GM18498 (cell line): Measurements from ENCODE around the gene CAPRIN1.
"Not testable (repeated sequence)": the region's sequence is repeated elsewhere in the genome, so short reads cannot be mapped to it uniquely, and the experiment has no call there.

Source experiments
- ATAC-seq: cut with Tn5 transposase; IDR thresholded peaks from one replicate; pipeline ENCODE4 v1.9.1; 2021; ENCODE audit warnings: mild to moderate bottlenecking, moderate library complexity; ENCODE audit not compliant: unreplicated experiment

Gene CAPRIN1

DNA sequence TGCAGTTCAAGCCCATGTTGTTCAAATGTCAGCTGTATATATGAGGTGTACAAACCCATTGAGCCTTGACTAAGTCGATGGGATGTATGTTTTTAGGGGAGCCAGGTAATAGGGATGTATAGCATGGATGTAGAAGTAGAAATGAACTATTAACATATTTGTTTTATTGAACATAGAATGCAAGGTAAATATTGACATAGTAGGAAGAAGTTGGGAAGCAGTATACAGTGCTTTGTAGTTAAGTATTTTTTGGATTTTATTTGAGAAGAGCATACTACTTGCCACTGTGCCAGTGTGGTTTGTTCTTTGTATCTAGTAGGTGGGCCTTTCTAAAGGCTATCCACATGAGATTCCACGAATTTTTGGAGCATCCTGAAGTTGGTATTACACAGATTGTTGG lies 33.1 kb downstream of the CAPRIN1 start:
- no peak for ATAC-seq

DNA sequence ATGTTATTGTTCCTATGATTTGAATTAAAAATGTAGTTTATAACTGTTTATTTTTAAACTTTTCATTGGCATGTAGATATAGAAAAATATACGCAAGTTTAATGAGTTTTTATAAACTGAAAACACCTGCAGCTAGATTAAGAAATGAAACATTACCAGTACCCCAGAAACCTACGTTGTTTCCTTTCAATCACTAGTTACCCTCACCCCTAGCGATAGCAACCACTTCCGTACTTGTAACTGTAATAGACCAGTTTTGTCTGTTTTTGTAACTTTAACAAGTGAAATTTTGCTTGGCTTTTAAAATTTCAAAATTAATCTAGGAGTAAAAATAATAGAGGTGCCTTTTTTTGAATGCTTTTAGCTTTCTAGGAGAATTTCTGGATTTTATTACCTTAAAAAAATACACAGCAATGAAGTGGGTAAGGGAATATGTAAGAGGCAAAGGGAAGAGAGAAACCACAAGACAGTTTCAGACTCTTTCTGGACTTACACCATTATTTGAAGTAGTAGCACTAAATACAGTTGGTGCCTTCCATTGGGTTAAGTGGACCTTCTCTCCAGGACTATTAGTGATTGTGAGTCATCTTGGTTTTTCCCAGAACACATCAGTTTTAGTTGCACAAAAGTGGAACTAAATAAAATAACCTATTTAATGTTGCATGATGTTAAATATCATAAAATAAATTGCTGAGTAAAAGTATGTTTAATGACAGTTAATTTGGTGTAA lies 35.2 kb downstream of the CAPRIN1 start:
- no peak for ATAC-seq

DNA sequence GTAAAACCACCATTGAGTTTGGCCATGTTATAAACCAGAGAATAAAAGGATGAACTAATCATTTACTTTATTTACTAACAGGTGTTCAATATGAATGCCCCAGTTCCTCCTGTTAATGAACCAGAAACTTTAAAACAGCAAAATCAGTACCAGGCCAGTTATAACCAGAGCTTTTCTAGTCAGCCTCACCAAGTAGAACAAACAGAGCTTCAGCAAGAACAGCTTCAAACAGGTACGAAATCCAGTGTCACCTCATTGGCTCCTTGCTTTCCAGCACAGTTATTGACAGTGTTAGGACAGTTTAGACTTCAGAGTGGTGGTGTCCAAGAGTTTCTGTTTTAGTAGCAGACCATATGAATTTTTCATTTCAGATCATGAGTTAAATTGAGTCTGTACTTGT lies 40.3 kb downstream of the CAPRIN1 start:
- ATAC-seq: no peak

DNA sequence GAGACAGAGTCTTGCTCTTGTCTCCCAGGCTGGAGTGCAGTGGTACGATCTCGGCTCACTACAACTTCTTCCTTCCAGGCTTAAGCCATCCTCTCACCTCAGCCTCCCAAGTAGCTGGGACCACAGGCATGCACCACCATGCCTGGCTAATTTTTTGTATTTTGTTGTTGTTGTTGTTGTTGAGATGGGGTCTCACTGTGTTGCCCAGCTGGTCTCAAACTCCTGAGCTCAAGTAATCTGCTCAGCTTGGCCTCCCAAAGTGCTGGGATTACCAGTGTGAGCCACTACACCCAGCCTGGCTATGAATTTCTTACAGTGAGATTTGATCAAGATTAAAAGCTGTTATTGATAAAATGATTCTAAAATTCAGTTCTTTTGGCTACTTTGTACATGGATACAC lies 43.4 kb downstream of the CAPRIN1 start:
- not testable (repeated sequence) for ATAC-seq

DNA sequence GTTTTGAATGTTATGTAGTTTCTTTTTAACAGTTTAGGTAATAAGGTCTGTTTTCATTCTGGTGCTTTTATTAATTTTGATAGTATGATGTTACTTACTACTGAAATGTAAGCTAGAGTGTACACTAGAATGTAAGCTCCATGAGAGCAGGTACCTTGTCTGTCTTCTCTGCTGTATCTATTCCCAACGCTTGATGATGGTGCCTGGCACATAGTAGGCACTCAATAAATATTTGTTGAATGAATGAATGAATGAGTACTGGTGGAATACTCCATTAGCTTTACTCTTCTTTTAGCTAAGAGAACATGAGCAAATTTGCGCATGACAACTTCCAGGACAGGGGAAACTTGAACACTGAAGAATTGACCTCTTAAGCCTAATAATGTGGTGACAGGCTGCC lies 47.3 kb downstream of the CAPRIN1 start:
- ATAC-seq: no peak

DNA sequence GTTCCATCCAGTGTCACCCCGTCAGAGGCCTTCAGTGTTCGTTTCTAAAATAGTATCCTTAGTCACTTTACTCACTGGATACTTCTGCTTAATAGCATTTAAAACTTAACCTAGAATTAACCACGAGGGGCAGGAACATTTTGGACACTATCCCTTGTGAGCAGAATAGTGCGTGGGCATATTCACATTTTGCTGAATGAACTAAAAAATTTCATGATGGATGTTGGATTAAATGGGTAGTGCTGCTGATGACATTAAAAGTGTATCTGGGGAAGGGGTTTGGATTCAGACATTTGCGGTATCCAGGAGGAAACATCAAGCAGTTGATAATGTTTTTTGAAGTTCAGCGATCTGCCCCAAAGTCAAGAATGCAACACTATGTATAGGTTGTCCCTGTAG lies 53.1 kb downstream of the CAPRIN1 start:
- no peak for ATAC-seq

DNA sequence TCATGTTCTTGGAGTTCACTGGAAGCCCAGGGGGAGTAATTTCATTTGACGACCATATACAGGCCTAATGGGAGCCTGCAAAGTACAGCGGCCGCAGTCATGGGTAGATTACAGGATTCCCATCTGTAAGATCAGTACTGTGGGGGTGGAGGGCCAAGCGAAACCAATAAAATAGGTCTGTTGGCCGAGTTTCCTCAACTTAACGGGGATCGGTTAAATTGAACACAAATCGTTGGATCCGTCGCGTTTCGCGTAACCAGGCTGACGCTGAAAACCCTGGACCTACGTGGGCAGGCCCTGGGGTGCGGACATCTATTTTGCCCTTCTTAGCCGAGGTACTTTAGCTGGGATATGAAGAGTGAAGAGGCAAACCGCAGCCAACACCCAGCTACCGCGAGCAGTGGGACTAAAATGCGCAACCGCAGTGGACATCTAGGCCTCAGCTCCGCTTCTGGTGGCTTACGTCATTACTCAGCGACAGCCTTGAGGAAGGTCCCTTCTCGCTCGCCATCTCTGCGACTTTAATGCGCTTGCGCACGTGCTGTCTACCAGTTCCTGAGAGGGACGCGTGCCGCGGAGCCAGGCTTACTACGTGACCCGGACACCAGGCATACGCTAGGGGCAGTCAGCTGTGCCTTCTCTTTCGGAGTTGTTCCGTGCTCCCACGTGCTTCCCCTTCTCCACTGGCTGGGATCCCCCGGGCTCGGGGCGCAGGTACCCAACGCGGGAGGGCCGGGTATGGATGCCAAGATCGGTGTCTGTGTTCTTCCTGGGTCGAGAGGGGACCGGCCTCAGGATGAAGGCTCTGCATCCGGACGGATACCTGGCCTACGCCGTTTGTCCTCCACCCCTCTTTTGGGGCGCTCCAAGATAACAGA lies 53.8 kb downstream of the CAPRIN1 start, which contains the start of gene NAT10:
Gene NAT10 (plus strand): TSS at position 551 of the 878 bp plus-strand sequence. CDS start 2,597 bp downstream, outside the sequence.
- peak; percentile 93 for ATAC-seq

DNA sequence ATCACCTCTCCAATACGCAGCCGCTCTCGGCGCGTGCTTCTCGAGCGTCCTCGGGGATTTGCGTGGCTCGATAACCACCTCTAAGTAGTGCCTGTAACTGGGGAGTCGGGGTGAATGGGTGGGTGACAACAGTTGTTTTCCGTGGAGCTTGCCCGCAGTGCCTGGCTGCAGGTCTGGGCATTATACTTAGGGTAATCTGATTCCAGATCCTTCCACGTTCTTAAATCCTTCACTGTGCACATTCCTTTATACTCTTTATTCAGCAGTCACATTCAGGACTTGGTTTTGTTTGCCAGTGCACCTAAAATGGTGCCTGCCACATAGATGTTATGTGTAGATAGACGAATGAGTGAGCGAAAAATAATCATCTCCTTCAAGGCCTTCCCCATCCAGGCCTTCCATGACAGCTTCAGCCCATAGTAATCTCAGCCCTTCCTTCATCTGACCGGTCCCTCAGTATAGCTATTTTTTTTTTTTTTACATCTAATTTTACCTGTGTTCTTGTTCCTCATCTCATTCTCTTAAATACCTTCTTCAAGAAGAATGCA lies 54.5 kb downstream of the CAPRIN1 start:
- no peak for ATAC-seq

DNA sequence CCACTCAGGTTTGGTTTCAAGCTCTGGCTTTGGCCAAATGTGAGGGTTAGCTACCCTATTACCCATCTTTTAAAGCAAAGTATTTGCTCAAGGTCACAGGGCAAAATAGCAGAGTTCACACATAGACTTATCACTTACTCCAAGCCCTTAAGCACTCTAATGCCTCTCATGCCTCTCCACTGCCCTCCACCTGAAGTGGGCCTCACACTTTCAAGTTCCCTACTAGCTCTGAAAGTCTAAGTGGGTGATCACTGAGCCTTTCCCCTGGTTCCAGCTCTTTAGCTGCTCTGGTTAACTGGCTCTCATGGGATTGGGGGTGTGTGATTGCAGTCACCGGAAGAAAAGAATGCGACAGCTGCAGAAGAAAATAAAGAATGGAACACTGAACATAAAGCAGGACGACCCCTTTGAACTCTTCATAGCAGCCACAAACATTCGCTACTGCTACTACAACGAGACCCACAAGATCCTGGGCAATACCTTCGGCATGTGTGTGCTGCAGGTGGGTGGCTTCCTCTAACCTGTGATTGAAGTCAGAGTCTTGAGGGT lies 60.3 kb downstream of the CAPRIN1 start:
- no peak for ATAC-seq

DNA sequence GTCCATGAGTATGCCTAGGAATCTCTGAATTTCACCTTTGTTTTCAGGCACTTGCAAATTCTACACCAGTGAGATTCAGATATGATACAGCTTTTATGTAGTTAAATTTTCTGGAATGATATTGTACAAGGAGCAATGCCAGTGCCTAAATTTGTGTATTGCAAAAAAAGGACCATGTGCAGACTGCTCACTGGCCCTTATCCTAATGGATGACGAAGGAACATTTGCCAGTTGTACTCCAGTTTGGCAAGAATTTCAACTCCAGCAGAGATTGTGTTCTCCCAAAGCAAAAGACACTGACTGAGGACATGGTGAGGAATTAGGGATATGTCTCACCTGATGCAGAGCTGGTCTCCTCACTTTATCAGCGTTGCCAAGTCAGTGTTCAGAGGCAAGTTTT lies 62.5 kb downstream of the CAPRIN1 start:
- no peak for ATAC-seq

DNA sequence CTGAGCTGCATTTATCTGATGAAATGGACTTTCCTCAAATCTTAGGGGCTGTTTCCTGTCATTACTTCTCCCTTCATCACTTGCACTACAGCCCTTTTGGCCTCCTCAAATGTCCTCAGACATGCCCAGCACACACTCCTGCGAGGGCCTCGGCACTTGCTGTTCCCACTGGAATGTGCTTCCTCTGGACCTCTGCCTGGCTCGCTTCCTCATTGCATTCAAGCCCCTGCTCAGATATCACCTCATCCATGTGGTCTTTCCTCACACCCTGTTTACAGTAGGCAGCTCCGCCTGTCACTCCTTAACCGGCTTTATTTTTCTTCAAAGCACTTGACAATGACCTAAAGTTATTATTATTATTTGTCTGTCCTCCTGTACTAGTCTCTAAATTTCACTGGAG lies 62.9 kb downstream of the CAPRIN1 start:
- no peak for ATAC-seq

DNA sequence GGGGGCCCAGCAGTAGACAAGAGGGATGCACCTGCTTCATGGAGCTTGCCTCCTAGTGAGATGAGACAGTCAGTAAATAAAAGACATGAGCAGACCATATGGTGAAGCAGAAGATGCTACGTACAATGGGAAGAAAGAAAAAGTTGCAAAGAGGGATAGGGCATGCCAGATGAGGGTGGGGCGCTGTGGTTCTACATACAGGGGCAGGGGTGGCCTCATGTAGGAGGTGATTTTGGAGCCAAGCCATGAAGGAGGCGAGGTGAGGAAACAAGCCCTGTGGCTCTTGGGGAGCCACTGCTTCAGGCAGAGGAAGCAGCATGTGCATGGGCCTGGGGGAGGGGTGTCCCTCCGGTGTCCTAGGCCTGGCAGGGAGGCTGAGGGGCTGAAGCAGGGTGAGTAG lies 69.1 kb downstream of the CAPRIN1 start:
- ATAC-seq: no peak

DNA sequence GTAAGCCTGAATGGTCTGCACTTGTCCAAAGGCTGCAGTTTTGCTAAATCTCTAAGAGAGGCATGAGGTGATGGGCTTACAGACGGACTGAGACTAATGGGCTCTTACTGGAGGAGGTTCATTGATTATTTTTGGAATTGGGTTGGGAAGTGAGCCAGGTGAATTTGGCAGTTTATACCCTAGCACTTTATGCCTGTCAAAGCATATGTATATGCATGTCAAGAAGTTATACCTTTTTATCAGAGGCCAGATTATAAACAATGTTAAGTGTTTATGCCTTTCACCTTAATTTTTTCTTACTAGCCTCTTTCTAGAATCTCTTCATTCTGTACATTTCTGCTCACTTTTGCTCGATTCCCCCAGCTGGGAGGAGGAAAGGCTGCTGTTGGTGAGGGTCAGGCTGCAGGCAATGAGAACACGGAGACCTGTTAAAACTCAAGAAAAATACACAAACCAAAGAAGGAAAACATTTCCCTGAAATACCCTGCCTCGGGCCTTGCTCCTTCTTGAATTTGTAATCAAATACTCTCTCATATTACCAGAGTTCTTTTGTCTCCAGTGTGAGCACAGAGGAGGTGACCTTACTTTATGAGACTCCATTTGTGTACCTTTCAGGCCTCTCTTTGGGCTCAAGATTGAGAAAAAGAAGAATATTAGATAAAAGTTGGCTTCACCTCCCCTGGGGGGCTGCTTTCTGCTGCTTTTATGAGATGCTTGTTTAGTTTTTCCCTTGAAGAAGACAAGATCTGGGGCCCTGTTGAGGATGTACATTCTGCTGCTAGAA lies 73.5 kb downstream of the CAPRIN1 start:
- no peak for ATAC-seq

DNA sequence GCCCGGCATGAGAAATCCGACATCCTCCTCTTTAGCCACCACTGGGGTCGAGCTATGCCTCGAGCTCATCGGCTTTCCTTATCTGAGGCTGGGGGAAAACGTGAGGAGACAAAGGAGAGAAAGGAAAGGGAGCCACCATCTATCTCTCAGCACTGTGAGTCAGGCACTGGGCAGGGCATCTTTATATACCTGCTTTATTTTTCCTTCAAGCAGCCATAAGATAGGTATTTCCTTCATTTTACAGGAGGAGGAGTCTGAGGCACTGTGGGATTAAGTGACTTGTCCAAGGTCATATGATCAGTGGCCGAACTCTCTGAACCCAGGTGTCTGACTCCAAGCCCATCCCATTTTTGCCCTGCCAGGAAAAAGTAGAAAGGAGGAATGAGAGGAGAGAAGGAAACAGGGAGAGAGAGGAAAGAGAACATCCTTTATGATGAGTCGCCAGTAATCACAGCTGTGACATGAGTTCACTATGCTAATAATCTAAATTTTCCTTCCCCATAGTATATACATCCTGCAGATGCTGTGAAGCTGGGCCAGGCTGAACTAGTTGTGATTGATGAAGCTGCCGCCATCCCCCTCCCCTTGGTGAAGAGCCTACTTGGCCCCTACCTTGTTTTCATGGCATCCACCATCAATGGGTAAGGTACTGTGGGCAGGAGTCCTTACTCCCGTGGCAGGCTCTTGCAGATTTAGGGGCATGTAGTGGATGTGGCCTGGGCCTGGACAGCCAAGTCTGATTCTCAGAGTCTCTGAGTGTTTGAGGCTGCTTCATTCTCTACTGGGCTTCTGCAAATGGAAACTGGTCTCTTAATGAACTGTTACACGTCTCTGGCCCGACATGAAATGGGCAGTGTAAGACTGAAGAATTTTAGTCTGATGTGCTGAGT lies 75.7 kb downstream of the CAPRIN1 start:
- no peak for ATAC-seq

DNA sequence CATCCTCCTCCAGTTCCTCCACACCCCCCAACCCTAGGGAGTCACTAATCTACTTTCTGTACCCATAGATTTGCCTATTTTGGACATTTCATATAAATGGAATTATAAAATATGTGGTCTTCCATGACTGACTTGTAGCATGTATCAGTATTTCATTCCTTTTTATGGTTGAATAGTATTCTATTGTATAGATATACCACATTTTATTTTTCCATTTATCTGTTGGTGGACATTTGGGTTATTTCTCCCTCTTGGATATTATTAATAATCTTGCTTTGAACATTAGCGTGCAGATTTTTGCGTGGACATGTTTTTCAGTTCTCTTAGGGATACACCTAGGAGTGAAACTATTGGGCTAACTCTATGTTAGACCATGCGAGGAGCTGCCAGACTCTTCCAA lies 77.3 kb downstream of the CAPRIN1 start:
- no peak for ATAC-seq

DNA sequence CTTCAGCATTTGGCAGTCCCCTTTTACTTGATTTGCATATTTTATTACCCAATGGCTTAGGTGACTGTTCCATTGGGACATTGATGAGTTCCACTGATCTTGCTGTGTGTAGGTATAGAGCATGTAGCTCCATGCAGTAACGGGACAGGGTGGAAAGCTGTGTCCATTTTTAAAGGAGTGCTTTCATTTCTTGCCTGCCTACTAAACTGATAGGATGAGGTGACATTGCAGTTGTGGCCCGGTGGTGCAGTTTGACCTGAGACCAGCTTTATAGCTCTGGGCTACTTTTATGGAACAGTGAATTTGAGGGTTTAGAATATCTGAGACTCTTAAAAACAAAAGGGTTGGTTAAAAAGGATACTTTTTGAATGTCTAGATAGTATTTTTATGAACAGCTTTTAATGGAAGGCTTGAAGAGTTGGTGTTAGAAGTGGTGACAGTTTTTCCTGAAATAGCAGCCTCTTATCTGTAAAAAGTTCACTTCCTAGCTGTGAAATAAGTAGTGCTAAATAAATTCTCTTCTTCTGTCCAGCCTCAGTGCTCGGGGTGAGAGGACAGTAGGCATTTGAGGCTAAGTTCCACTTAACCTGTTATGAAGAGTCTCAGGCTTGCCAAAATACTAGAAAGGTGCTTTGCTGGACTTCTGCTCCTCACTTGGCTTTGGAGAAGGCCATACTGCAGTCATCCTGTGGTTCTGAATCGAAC lies 80.9 kb downstream of the CAPRIN1 start:
- ATAC-seq: no peak

DNA sequence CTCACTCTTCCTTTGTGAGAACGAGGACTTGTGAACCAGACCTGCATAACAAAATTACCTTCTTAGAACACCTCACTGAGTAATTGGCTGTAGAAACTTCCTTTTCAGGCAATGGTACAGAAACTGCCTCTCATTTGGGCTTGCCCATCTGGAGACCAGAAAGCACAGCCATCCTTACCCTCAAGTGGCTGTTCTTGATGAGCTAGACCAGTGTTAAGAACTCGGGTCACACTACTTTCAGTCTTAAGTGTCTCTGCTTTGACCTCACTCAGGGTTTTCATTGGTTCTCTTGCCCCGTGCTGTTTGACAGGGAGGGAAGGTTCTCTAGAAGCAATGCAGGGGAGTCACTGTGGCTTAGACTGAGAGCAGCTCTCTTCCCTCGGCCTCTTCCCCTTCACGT lies 83.2 kb downstream of the CAPRIN1 start:
- peak; percentile 91 for ATAC-seq

DNA sequence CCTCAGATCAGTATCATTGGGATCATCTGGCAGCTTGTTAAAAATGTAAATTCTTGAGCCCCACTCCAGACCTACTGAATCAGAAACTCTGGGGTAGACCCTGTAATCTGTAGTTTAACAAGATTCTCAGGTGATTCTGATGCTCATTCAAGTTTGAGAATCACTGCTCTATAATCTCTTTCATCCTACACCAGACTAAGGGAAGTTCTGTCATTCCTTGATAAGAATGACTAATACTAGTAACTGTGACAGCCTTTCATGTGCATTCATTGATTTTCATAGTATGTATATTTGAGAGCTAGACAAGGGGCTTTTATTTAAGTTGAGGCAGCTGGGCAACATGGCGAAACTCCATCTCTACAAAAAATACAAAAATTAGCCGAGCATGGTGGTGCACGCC lies 83.9 kb downstream of the CAPRIN1 start:
- ATAC-seq: no peak

DNA sequence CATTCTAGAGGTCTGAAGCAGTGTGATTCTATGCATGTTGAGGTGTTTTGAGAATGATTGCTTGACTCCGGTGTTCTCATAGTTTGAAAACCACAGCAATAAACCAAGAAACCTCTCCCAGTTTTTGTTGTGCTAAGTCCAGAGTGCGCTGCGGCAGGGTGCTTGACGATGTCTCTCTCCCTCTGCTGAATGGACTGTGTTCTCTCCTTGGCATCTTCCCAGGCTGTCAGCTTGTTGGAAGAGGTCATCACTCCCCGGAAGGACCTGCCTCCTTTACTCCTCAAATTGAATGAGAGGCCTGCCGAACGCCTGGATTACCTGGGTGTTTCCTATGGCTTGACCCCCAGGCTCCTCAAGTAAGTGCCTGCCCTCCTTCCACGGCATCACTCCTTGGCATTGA lies 84.9 kb downstream of the CAPRIN1 start:
- no peak for ATAC-seq
